Middle frontal gyrus (tissue), 1 donor: ENCODE results near the gene KLK15.
A peak's percentile ranks its signal among the peaks of the same experiment; 100 is the strongest.

ENCODE experiments used
- DNase-seq: peaks from one replicate; pipeline ENCODE4 v3.0.0-alpha.2; 2015; ENCODE audit warnings: low spot score; ENCODE audit errors: extremely low spot score

Gene KLK15

DNA sequence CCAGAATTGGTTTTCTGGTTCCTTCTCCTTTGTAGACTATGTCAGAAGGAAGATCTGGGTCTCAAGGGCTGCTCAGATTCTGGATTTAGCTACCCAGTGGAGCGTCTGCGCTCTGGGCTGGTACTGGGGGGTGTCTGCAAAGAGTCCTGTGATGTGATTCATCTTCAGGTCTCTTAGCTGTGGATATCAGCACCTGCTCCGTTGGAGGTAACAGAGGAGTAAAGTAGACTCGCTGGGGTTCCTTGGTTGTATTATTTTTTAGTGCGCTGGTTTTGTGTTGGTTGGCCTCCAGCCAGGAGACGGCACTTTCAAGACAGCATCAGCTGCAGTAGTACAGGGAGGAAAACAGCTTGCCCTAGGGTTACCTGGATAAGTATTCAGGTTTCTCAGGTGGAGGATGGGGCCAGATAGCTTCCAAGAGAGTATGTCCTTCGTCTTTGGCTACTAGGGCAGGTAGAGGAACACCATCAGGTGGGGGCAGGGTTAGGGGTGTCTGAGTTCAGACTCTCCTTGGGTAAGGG, 10.4 kb upstream of the KLK15 start:
- DNase-seq, result no peak

DNA sequence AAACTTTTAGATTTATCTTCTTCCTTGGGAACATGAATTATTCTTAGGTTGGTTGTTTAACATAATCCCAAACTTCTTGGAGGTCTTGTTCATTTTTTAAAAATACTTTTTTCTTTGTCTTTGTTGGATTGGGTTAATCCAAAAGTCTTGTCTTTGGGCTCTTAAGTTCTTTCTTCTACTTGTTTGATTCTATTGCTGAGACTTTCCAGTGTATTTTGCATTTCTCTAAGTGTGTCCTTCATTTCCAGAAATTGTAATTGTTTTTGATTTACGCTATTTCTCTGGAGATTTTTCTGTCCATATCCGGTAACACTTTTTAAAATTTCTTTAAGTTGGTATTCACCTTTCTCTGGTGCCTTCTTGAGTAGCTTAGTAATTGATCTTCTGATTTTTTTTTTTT, 9.8 kb upstream of the KLK15 start:
- DNase-seq, result no peak

DNA sequence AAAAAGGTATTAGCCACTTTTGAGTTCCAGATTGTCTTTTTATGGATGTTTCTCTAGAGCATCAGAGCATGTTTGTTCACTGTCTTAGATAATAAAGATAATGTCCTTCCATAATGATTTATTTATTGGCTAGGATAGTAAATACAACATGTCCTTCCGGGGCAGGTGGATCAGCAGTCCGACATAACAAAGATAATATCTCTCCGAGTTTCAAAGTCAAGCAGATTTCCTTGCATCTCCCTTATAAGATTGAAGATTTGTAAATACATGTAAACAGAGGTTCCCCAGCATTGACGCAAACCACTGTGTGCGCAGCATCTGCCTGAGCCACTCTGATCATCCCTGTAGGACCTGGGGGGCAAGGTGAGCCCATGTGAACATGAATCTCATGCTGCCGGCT, 8.8 kb upstream of the KLK15 start:
- DNase-seq, result no peak

DNA sequence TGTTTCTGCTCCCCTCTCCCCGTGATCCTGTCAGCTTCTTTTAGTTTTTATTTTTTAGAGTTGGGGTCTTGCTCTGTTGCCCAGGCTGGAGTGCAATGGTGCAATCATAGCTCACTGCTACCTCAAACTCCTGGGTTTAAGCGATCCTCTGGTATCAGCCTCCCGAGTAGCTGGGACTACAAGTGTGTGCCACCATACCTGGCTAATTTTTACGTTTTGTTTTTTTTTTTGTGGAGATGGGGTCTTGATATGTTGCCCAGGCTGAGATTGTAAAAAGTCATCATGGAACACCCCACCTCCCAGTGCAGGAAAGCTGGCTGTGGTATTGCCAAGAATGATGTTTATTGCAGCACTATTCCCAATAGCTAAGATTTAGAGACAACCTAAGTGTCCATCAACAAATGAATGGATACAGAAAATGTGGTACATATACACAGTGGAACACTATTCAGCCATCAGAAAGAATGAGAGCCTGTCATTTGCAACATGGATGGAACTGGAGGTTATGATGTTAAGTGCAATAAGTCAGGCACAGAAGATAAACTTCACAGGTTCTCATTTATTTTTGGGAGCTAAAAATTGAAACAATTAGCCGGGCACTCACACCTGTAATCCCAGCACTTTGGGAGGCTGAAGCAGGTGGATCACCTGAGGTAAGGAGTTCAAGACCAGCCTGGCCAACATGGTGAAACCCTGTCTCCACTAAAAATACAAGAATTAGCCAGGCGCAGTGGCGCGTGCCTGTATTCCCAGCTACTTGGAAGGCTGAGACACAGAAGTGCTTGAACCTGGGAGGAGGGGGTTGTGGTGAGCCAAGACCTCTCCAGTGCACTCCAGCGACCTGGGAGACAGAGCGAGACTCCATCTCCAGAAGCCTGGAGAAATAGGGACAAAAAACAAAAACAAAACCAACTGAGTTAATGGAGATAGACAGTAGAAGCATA, 6.6 kb upstream of the KLK15 start:
- DNase-seq, result no peak

DNA sequence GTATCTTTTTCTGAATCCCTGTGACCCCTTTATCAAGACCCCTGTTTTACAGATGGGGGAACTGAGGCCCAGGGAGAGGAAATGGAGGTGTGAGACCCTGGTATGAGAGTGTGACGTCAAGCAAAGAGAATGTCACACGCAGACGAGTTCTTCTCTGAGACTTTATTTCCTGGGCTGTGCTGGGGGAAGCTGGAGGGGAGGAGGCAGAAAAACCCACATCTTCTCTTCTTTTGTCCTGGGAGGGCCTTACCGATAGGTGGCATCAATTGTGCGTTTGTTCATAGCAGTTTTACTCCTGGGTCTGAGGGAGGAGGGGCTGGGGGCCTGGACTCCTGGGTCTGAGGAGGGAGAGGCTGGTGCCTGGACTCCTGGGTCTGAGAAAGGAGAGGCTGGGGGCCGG, 4.9 kb upstream of the KLK15 start:
- DNase-seq, result no peak

DNA sequence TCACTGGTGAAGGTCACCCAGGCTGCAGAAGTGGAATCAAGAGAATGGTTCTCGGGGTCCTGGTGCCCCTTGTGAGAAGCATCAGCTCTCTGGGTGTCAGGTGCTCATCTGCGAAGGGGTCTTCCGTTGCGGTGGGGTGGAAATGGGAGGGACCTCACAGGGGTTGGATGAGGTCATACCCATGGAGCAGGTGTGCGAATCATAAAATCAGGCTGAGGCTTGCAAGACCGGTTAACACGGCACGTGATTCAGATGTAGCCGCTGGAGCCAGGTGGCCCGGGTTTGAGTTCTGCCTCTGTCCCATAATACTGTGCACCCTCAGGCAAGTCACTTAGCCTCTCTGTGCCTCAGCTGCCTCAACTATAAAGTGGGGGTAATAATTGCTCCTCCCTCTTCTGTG, 3.9 kb upstream of the KLK15 start:
- no peak for DNase-seq

DNA sequence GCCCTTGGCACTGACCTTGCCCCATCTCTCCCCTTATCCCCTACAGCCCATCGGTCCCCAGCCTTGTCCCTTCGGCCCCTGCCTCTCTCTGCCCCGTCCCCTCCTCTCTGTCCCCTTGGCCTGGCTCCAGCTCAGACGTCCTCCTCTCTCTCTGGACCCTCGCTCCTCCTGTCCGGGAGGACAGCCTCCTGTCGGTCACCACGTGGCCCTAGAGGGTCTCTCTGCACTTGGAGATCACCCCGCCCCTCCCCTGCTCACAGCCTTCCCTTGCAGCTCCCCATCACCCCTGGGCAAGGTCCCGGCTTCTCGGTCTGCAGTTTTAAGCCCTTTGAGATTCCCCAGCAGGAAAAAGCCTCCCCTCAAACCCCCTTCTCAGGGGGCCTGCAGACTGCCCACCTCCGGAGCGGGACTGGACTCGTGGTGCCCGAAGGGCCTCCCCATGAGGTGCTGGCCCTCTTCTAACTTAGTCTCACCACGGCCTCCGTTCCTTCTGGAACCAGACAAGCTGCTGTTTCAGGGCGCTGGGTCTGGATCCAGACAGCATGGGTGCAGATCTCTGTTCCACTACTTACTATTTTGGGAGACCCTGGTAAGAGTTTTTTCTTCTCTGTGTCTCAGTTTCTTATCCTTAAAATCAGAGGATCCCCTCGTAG, 3.3 kb upstream of the KLK15 start:
- no peak for DNase-seq

DNA sequence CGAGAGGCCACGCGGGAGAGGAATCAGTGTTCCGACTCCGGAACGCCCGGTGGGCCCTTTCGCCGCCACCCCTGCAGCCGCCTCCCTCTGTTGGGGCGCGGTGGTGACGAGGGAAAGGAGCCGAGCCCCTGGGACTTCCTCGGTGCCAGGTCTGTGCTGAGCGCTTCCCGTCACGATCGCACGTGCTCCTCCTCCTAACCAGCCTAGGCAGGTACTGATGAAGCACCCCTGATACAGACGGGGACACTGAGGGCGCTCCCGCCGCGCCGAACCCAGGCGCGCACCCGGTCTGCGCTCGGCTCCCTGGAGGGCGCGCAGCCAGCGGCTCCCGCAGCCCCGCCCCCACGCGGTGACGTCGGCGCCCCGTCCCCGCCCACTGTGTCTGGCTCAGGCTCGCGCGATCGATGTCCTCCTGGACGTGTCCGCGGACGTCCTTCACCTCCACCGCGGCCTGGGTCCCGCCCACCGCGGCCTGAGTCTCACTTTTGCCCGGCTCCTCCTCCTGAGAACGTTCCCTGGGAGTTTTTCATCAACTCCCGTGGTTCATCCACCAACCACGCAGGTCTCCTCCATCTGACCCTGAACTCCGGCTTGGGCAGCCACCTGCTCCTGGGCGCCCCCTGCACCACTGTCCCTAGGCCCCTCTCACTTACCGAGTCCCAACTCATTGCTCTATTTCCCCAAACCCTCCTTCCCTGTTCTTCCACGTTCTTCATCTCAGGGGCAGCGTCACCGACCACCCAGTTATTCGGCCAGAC, 2.6 kb upstream of the KLK15 start:
- peak; percentile 4 for DNase-seq

DNA sequence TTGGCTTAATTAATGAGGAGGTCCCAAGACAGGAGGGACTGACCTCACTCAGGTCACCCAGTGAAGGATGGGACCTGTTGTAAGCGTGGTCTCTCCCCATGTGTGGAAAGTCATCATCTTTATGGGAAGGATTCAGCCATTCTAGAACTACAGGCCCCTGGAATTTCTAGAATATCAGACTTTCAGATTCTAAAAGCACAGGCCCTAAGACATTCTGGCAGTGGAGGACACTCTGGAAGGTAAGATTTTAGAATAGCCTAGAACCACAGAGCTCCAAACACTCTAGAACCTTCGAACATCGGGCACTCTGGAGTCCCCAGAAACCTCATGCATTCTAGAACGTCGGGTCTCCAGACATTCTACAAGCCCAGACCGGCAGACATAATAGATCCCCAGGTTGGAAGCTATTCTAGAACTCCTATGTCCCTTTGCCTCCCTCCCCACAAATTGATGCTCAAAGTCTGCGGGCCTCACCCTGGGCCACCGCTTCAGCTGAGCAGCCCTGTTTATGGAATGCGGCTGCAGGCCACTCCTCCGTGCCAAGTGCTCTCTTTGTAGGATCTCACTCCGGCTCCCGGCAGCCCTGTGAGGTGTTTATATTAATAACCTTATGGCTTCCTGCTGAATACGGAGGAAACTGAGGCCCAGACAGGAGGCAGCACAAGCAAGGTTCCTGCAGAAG, 1.9 kb upstream of the KLK15 start:
- DNase-seq, result no peak

DNA sequence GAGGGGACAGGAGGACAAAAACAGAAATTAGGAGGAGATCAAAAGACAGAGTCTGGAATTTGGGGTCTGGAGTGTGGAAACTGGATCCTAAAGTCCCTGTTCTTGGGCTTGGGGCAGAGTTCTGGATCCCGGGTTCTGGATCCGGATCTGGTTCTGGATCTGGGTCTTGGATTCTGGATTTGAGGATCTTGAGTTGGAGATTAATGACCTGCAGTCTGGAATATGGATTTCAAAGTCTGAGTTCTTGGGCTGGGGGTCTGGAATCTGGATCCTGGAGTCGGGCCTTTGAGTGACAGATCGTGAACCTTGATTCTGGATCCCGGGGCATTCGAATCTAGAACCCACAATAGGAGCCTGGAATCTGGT, 411 bp upstream of the KLK15 start:
- DNase-seq, result no peak

DNA sequence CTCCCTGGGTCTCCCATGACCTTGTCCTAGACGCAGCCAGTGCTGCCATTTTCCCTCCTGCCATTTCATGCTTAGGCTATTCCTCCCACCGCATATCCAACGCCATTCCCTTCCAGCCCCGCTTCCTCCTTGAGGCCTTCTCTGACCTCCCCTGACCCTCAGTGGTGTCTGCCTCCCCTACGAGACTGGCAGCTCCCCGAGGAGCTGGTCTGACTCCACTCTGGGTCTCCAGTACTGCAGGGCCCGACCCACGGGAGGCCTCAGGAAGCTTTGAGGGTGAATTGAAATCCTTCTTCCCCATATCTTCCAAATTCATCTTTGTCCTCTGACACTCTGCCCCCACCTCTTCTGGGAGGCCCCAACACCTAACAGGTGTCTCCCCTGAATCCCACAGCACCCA, 708 bp downstream of the KLK15 start:
- no peak for DNase-seq

DNA sequence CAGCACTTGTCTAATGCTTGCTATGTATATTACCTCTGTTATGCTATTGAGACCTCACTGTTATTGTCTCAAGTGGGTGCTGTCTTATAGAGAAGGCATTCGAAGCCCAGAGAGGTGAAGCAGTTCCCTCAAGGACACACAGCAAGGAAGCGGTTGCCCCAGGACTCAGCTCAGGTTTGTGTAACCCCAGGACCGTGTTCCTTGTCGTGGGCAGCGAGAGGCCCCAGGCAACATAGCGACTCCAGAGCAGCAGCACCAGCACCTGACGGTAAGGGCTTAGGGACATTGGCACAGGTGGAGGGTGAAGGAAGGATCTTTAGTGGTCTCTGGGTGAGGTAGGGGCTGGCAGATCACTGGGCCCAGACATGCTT, 2.4 kb downstream of the KLK15 start:
- no peak for DNase-seq

DNA sequence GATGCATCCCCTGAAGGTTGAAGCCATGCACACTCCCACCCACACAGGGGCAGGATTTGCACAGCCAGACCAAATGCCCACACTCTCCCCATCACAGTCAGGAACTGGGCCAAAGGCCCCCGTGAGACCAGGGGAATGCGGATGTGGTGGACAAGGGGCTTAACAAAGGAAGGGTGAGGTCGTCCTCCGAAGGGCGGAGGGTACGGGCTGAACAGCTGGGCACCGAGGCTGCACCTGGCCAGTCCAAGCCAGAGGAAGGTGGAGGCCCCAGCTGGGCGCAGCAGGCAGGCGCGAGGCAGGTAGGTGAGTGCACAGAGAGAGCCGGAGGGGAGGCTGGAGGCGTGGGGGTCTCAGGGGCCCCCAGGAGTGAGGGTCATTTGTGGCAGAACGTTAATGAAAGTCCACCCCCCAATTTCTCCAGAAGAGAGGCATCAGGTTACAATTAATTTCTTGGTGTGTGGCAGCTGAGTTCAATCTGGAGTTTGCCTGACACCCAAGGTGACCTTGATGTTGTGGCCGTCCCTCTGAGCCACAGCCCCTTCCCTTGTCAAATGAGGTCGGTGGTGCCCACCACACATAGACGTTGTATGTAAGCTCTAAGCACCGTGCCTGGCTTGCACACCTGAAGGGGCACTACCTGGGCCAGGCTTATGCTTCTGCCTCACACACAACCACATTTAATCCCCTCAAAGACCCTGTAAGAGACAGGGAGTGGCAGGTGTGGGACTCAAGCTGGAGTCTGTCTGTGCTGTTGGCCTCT, 2.9 kb downstream of the KLK15 start:
- DNase-seq, result no peak

DNA sequence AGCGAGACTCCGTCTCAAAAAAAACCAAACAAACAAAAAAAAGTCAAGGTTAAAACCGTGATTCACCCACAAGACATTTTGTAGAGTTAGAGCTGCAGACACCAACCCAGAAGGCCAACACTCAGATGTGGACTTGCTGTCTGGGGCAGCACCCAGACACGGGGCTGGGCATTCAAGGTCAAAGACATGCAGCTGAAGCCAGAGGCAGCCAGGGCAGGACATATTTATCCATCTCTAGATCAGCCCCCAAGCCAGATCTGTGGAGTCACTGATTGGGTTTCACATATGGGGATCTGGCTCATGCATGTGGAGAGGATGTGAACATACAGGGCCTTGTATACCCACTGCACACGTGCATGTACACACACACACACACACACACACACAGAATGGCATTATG, 3.6 kb downstream of the KLK15 start:
- no peak for DNase-seq

DNA sequence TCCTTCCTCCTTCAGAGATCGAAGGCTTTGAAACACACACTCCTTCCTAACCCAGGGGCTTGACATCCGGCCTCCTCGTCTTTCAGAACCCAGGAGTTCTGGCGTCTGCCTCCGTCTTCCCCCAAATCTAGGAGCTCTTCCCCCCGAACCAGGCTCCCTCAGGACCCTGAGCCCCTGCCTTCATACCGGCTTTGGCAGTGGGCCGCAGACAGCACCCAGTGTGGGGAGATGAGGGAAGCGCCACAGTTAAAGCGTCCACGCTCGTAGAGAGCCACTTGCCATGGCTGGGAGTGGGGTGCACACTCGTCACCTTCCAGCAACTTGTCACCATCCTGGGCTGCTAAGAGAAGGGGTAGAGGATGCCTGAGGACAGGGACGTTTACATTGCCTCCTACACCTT, 5.9 kb downstream of the KLK15 start:
- DNase-seq, result no peak

DNA sequence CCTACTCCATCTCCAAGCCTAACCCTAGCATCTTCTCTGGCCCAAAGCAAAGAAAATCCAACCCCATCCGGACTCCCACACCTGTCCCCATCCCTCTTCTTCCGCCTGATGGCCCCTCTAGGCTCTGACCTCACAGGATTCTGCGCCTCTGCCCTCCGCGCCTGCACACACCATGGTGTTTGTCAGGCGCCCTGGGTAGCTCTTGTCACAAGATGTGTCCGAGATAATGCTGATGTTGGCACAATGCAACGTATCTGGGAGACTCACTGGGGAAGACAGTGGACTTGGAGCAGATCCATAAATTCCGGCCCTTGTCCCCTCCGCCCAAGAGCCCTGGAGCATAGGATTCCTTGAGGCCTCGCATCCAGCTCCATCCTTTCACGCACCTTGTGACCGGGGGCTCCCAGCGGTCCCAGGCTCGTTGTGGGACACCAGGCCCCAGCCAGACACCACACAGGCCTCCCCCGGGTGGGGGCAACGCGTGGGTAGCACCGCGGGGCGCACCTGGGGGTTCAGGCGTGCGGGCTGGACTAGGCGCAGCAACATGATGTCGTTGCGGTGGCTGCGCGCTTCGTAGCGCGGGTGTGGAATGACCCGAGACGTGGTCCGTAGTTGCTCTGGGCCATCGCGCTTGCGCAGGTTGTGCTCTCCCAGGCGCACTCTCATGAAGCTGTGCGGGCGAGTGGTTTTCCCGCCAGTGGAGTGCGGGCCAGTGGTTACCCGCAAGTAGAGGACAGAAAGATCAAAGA, 6.7 kb downstream of the KLK15 start:
- no peak for DNase-seq

DNA sequence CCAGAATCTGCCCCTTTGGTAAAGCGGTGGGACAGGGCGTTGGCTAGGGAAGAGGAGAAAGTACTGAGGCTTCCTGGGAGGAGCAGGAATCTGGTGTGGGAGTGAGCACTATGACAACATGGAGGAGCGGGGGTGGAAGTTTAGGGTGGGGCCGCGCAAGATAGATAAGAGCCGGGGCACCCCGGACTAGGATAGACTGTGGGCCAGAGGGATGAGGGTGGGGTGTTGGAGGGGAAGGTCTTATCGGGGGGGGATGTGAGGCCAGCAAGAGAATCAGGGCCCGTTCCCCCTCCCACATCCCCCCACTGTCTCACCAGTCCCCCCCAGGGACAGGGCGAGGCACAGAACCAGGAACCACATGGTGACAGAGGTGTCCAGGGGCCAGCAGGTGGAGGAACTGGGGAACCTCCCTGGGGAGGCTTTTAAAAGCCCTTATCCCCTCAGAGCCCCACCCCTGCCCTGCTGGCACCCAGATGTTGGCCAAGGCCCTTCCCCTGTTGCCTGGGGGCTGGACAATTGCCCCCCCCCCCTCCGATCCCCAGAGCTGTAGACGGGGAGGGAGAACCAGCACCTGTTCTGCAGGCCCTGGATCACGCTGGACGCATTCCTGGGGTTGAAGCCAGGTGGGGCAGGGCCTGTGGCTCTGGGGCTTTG, 9.9 kb downstream of the KLK15 start, which contains the start of gene KLK1:
Gene KLK1, minus strand, starts transcription at position 399 of the 654 bp plus-strand sequence. Its CDS starts 39 bp downstream, at position 360.
- no peak for DNase-seq

DNA sequence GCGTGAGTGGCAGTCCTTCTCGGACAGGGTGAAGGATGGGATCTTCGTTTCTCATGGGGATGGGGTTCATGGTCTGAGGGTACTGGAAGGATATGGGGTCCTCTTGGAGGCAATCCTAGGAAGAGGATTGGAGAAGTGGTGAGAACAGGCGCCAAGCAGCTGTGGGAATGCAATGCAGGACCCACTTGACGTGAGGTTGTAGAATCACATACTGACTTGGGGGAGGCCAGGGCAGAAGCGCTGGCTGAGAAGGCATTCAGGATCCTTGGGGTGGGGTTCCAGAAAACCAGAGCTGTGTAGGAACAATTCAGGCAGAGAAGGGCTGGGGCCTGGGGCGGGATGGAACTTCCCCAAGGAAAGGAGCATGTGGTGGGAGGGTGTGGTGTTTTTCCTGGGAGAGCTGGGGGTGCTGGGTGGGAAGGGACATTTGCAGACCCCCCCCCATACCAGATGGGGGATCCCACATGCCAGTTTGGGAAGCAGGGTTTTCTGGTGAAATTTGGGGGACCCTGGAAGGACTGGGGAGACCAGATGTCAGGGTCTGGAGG, 10.6 kb downstream of the KLK15 start:
- DNase-seq, result no peak

DNA sequence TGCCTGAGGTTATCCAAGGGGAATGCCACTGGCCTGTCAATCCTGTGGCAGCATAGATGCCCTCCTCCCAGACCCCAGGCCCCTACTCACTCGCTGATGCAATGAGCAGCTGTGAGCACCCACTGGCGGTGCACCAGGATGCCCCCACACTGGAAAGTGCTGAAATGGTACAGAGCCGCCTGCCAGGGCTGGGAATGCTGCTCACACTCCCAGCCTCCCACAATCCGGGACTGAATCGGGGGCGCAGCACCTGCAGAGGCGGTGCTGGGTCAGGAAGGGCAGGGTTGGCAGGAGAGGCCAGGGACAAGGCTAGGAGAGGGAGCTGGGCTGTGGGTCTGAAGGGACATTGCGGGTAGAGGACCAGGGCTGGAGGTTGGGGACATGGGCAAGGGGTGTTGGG, 11.8 kb downstream of the KLK15 start:
- DNase-seq, result no peak
